SIG-M5 treated with dmso at 0.1 percent for 504 hours (cell line): ENCODE measurements around the gene PLAAT3.
"Not testable (repeated sequence)": the region's sequence is repeated elsewhere in the genome, so short reads cannot be mapped to it uniquely, and the experiment has no call there.

Experiments
- DNase-seq: peaks from one replicate; lab custom pipeline; 2025; ENCODE audit not compliant: unreplicated experiment; lab: John Stamatoyannopoulos, UW

The PLAAT3 gene

DNA sequence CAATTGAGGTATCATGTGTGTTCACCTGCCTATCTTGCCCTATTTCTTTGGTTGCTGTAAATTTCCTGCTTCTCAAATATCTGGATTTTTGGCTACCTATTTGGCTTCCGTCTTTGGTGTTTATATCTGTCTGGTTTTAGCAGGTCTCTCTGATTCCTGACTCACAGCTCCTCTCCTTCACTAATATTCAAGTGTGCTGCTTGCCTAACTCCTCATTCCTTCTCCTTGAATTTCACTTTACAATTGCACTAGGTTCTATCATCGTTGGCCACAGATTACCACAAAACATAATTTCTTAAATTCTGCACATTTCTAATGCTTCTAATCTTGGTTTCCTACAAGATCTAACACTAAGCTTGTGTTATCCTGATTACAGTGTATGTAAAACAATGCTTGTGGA is 71.7 kb downstream of the PLAAT3 start:
- DNase-seq: not testable (repeated sequence)

DNA sequence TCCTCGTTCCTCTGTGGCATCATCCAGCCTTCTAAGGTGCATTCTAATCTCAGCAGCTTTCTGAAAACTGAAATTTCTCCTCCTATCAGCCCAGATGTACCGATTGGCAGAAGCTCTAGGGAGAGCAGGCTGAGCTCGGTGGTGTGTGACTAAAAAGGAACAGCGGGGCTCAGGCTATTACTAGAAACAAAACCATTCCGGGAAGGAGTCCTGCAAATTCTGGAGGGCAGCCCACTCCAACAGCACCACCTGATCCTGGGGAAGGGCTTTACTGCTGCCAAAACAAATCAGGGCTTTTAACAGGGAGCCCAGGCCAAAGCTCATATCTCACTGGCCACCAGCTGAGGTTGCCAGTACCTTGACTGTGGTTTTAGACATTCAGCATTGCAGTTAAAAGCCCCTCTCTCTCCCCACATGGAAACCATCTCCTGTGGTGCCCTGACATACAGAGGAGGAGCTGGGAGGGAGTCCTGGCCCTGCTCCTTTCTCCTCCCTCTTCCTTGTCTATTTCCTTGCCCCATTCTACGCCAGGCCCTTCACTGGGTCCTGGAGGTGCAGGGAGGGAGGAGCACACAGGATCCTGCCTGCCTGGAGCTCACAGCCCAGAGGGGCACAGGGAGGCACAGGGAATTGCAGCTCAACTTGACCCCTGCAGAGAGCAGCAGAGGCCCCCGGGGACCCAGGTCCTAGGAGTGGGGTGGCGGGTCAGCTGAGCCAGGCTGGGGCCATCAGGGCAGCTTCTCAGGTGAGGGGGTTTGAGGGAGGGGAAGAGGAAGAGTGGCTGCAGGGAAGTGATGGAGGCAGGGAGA is 76.7 kb downstream of the PLAAT3 start:
- DNase-seq: no peak

DNA sequence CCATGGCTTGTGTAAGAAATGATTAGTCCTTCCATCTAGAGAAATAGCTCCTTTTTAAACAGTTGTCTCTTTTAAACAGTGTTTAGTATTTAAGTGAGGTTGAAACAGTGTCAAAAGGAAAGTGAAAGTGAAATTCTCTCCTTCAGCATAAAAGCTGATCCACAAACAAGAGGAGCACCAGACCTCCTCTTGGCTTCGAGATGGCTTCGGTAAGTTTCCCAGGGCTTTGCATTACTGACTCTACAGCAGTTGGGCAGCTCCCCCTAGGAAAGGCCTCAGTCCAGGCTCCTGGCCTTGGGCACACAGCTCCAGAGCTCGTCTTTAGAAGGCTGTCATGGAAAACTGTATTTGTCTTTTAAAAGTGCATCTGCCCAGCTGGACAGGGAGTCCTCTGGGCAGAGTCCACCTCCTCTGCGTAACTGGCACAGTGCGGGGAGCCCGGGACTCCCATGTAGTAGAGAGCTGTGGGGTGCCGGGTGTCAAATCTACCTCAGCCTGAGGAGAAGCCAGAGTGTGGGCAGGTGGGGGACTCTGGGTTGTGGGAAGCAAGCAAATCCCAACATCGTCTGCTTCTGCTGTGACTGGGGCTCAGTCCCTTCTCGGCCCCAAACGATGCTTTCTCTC is 77.5 kb downstream of the PLAAT3 start, which contains the start of gene PLAAT4:
TSS of gene PLAAT4 (plus strand) at position 140 of the 624 bp plus-strand sequence. CDS start at position 201, 61 bp downstream.
- DNase-seq: peak; percentile 28

DNA sequence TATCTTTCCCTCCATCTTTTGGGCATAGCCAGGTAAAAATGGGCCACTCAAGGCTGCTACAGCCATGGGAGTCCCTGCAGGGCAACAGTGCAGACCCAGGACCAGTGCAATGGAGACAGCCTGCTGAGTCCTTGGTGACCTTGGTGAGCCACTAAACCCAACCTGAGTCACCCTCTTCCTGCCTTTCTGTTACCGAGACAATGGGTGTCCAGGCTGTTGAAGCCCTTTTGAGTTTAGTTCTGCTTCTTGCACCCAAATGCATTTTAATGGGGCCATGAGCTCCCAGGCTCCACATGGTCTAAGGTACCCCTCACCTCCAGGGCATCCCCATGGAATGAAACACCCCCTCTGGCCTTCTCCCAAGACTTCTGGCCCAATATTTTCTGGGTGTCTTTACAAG is 78.5 kb downstream of the PLAAT3 start:
- no peak for DNase-seq

GRCh38 chr11:63534895-63535461 is 79.3 kb downstream of the PLAAT3 start:
- no peak for DNase-seq

DNA sequence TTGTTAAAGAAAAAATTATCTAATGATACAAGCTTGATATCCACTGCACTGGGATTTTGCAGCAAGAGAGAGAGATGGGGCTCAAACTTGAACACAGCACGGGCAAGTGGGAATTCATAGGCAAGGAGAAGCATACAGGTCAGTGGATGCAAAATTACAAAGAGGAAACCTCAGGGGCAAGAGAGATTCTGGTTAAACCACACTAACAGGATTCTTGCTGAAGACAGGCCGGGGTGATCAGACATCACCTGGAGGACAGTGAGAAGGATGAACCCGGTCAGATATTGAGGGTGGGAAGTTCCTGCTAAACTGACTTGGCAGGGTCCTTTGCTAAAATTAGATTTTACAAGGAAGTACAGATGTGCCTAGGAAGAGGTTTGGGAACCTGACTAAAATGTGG is 80.2 kb downstream of the PLAAT3 start:
- no peak for DNase-seq

DNA sequence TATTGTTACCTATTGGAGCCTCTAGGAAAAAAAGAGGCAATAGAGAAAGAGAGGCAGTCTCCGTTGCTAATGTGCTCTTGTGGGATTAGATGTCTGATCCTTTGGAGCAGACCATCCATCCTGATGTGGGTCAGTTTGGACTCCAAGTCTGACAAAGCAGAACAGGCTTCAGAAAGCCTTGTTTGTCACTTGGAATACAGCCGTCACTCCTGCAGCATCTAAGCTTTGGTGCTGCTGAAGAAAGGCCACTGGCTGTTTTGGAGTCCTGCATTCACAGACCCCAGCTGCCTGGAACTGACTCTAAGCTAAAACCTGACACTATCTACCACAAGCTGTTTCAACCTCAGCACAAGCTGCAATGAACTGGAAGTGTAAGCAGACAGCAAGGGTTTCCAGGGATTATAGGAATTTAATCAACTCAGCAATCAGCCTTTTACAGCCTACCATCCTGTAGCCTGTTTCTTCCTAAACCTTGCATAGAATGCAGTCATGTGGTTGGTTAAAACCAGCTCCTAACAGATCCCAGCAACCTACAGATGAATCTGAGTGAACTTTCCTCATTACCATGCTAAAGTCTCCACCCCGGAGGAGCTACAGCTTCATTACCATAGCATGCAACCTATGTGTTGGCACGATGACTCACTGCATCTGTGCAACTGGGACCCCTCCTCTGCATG is 81.3 kb downstream of the PLAAT3 start:
- DNase-seq: no peak

GRCh38 chr11:63532117-63532516 is 82.1 kb downstream of the PLAAT3 start:
- no peak for DNase-seq

GRCh38 chr11:63531074-63531792 is 83.0 kb downstream of the PLAAT3 start:
- DNase-seq: peak; percentile 22

DNA sequence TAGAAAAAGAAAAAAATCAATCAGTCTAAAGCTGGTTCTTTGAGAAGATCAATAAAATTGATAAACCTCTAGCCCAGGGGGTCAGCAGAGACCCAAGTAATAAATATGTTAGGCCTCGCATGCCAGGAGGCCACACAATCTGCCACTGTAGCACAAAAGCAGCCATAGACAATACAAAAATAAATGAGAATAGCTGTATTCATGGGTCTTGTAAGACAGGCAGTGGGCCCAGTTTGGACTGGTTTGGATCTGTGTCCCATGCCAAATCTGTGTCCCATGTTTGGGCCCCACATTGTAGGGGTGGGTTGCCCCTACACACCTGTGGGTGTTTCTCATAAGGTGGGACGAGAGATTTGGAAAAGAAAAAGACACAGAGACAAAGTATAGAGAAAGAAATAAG is 84.2 kb downstream of the PLAAT3 start:
- DNase-seq: no peak

DNA sequence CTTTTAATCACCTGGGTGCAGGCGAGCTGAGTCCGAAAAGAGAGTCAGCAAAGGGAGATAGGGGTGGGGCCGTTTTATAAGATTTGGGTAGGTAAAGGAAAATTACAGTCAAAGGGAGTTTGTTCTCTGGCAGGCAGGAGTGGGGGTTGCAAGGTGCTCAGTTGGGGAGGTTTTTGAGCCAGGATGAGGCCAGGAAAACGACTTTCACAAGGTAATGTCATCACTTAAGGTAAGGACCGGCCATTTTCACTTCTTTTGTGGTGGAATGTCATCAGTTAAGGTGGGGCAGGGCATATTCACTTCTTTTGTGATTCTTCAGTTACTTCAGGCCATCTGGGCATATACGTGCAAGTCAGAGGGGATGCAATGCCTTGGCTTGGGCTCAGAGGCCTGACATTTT is 84.9 kb downstream of the PLAAT3 start:
- not testable (repeated sequence) for DNase-seq

- DNase-seq: not testable (repeated sequence)
Observed at GRCh38 chr11:63528729-63529278, 85.4 kb downstream of the PLAAT3 start.

GRCh38 chr11:63528156-63528555 is 86.1 kb downstream of the PLAAT3 start:
- DNase-seq: not testable (repeated sequence)

DNA sequence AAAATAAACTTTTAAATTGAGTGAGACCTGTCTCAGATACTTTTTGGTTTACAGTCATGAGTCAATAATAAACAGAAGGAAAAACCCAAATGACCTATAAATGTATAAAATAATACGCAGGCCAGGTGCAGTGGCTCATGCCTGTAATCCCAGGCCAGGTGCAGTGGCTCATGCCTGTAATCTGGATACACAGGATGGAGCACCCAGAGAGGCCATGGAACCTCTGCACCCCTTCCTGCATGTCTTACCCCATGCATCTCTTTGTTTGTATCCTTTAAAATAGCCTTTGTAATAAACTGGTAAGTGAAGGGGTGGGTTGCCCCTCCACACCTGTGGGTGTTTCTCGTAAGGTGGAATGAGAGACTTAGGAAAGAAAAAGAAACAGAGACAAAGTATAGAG is 86.6 kb downstream of the PLAAT3 start:
- DNase-seq: no peak
